ENCODE measurements around the gene PLS3.

GRCh38 chrX:115588179-115588578 is 27.2 kb downstream of the PLS3 start:
- TF ChIP-seq CTCF (IDR thresholded peaks at IDR 0.05), result no peak
- TF ChIP-seq EP300 (IDR thresholded peaks at IDR 0.05), result no peak
- TF ChIP-seq POLR2A (IDR thresholded peaks at IDR 0.05), result no peak

Data from suprapubic skin (tissue), 3 donors.